Measurements from ENCODE around the gene HPS4.

DNA sequence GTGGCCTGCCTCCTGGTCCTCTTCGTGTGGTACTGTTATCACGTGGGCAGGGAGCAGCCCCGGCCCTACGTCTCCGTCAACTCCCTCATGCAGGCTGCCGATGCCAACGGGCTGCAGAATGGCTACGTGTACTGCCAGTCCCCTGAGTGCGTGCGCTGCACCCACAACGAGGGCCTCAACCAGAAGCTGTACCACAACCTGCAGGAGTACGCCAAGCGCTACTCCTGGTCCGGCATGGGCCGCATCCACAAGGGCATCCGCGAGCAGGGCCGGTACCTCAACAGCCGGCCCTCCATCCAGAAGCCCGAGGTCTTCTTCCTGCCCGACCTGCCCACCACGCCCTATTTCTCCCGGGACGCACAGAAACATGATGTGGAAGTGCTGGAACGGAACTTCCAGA, 49.8 kb downstream of the HPS4 start:
- TF ChIP-seq, protein P1, sequence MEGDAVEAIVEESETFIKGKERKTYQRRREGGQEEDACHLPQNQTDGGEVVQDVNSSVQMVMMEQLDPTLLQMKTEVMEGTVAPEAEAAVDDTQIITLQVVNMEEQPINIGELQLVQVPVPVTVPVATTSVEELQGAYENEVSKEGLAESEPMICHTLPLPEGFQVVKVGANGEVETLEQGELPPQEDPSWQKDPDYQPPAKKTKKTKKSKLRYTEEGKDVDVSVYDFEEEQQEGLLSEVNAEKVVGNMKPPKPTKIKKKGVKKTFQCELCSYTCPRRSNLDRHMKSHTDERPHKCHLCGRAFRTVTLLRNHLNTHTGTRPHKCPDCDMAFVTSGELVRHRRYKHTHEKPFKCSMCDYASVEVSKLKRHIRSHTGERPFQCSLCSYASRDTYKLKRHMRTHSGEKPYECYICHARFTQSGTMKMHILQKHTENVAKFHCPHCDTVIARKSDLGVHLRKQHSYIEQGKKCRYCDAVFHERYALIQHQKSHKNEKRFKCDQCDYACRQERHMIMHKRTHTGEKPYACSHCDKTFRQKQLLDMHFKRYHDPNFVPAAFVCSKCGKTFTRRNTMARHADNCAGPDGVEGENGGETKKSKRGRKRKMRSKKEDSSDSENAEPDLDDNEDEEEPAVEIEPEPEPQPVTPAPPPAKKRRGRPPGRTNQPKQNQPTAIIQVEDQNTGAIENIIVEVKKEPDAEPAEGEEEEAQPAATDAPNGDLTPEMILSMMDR (IDR thresholded peaks at IDR 0.05): no peak
- TF ChIP-seq EZH2 (IDR thresholded peaks at IDR 0.05) (no peak), EZH2phosphoT487 (IDR thresholded peaks at IDR 0.05) (no peak)
